Measurements from ENCODE around the gene EPB42.

EPB42 gene

GRCh38 chr15:43220991-43221403 lies at the start of gene EPB42:
TSS of gene EPB42 (minus strand) at chr15:43221018. CDS start at chr15:43220825, 193 bp downstream.
- DNase-seq (ENCODE audit: low spot score) = no peak

- peak; percentile 10 for DNase-seq (ENCODE audit: low spot score)
Observed at GRCh38 chr15:43270113-43270665, 49.4 kb upstream of the EPB42 start.

- DNase-seq (ENCODE audit: low spot score) = no peak
Observed at GRCh38 chr15:43268111-43269105, 47.6 kb upstream of the EPB42 start.

- DNase-seq (ENCODE audit: low spot score) = no peak
Observed at GRCh38 chr15:43267439-43267838, 46.6 kb upstream of the EPB42 start.

GRCh38 chr15:43266834-43267233 lies 46.0 kb upstream of the EPB42 start, which contains the start of gene TGM5:
TSS of gene TGM5 (minus strand) at chr15:43266928. CDS start at chr15:43266849, 79 bp downstream.
- DNase-seq (ENCODE audit: low spot score) = no peak

GRCh38 chr15:43266386-43266785 lies 45.6 kb upstream of the EPB42 start:
- DNase-seq (ENCODE audit: low spot score) = no peak

- DNase-seq (ENCODE audit: low spot score) = no peak
Observed at GRCh38 chr15:43260011-43260615, 39.3 kb upstream of the EPB42 start.

- DNase-seq (ENCODE audit: low spot score) = no peak
Observed at GRCh38 chr15:43258781-43259180, 38.0 kb upstream of the EPB42 start.

- DNase-seq (ENCODE audit: low spot score) = no peak
Observed at GRCh38 chr15:43256341-43256740, 35.5 kb upstream of the EPB42 start.

- DNase-seq (ENCODE audit: low spot score) = no peak
Observed at GRCh38 chr15:43255376-43255775, 34.6 kb upstream of the EPB42 start.

- DNase-seq (ENCODE audit: low spot score) = no peak
Observed at GRCh38 chr15:43253431-43254403, 32.9 kb upstream of the EPB42 start.

- no peak for DNase-seq (ENCODE audit: low spot score)
Observed at GRCh38 chr15:43251871-43252250, 31.0 kb upstream of the EPB42 start.

- no peak for DNase-seq (ENCODE audit: low spot score)
Observed at GRCh38 chr15:43251185-43251870, 30.5 kb upstream of the EPB42 start.

GRCh38 chr15:43250785-43251184 lies 30.0 kb upstream of the EPB42 start:
- DNase-seq (ENCODE audit: low spot score) = no peak

- no peak for DNase-seq (ENCODE audit: low spot score)
Observed at GRCh38 chr15:43249699-43250203, 28.9 kb upstream of the EPB42 start.

GRCh38 chr15:43249236-43249635 lies 28.4 kb upstream of the EPB42 start:
- no peak for DNase-seq (ENCODE audit: low spot score)

- DNase-seq (ENCODE audit: low spot score) = no peak
Observed at GRCh38 chr15:43246261-43246774, 25.5 kb upstream of the EPB42 start.

GRCh38 chr15:43244092-43244491 lies 23.3 kb upstream of the EPB42 start:
- DNase-seq (ENCODE audit: low spot score) = no peak

- DNase-seq (ENCODE audit: low spot score) = no peak
Observed at GRCh38 chr15:43243020-43243645, 22.3 kb upstream of the EPB42 start.

- no peak for DNase-seq (ENCODE audit: low spot score)
Observed at GRCh38 chr15:43242616-43243015, 21.8 kb upstream of the EPB42 start.
